Measurements from ENCODE around the gene RBMS3.

GRCh38 chr3:29561651-29562149, 280.8 kb downstream of the RBMS3 start:
- TF ChIP-seq SUZ12 (IDR thresholded peaks at IDR 0.05), result no peak
- TF ChIP-seq PKNOX1 (IDR thresholded peaks at IDR 0.05), result no peak
- TF ChIP-seq ELF4 (IDR thresholded peaks at IDR 0.05), result no peak
- TF ChIP-seq HDGF (IDR thresholded peaks at IDR 0.05; ENCODE audit: borderline replicate concordance), result no peak

Data from HEK293T (cell line).